Lower leg skin (tissue), 4 donors: Measurements from ENCODE around the gene WNK2. TPM values are rescaled to one million over a fixed set of nuclear protein-coding genes. Genes with fewer than 3 reads are reported as not detected.
A peak's percentile ranks its signal among the peaks of the same experiment; 100 is the strongest.

Source experiments
- DNase-seq, 2 donors: peaks; one replicate each; pipeline ENCODE4 v3.0.0-alpha.2; 2019; ENCODE audit warnings: low spot score in 2 of 2
- H3K4me3 ChIP-seq: fragments of 200-600 bp; sonication (generic); 2 replicates; pipeline ENCODE4 v1.5.1; 2017; ENCODE audit warnings: mild to moderate bottlenecking, low read depth; ENCODE audit not compliant: poor library complexity, severe bottlenecking
- POLR2A ChIP-seq, 2 donors: fragments of 450-650 bp; IDR thresholded peaks; one replicate each; pipeline ENCODE4 v1.6.1; 2016 to 2017; ENCODE audit warnings: antibody characterized with exemption in 2 of 2, mild to moderate bottlenecking in 1 of 2, moderate library complexity in 1 of 2
- WGBS, 2 donors: methylation state at CpG; one replicate each; pipeline ENCODE4 v1.1.5; 2018; 5-methylcytosine and 5-hydroxymethylcytosine counted together
- intact Hi-C: fragments of 100-400 bp; cut with DNase I; formaldehyde crosslinking; loops from one replicate; pipeline ENCODE4 v1.15.0; 2023; ENCODE audit warnings: low total_unique reads
- total RNA-seq, 4 donors: library from RNA; depleted of rRNA; stranded (reverse); fragments of >200 nt; gene quantifications; one replicate each; pipeline ENCODE4 v1.1.0, GENCODE V29; 2016
- TF ChIP-seq, protein P1 (sequence below), 3 donors: fragments of 450-650 bp; IDR thresholded peaks; one replicate each; pipeline ENCODE4 v1.5.1; 2016; ENCODE audit warnings: antibody characterized with exemption in 3 of 3, mild to moderate bottlenecking in 3 of 3, moderate library complexity in 2 of 3

Gene WNK2
- total RNA-seq, 4 donors from 2014 or later, result 35.3 to 53.6 (median 42.6) TPM

- WGBS, 2 donors, result 37 to 54% methylated on average over 10 to 12 of the region's 12 CpGs
These were observed 111.1 kb downstream of the WNK2 start for GRCh38 chr9:93295031-93295430.

DNA sequence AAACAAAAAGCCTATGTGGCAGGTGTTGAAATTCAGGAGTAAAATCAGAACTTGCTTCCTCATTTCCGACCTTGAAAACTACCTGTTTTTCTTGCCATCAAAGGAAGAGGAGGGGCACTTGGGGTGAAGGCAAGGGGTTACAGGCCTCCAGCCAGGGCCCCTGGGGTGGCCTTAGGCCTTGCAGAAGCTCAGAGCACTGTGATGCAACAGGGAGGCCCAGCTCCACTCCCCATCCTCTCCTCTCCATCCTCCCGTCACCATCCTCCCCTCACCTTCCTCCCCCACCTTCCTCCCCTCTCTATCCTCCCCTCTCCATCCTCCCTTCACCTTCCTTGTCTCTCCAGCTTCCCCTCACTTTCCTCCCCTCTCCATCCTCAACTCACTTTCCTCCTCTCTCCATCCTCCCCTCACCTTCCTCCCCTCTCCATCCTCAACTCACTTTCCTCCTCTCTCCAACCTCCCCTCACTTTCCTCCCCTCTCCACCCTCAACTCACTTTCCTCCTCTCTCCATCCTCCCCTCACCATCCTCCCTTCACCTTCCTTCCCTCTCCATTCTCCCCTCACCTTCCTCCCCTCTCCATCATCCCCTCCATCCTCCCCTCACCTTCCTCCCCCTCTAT, 111.6 kb downstream of the WNK2 start:
- TF ChIP-seq POLR2A (IDR thresholded peaks at IDR 0.05), result no peak
- TF ChIP-seq, protein P1, sequence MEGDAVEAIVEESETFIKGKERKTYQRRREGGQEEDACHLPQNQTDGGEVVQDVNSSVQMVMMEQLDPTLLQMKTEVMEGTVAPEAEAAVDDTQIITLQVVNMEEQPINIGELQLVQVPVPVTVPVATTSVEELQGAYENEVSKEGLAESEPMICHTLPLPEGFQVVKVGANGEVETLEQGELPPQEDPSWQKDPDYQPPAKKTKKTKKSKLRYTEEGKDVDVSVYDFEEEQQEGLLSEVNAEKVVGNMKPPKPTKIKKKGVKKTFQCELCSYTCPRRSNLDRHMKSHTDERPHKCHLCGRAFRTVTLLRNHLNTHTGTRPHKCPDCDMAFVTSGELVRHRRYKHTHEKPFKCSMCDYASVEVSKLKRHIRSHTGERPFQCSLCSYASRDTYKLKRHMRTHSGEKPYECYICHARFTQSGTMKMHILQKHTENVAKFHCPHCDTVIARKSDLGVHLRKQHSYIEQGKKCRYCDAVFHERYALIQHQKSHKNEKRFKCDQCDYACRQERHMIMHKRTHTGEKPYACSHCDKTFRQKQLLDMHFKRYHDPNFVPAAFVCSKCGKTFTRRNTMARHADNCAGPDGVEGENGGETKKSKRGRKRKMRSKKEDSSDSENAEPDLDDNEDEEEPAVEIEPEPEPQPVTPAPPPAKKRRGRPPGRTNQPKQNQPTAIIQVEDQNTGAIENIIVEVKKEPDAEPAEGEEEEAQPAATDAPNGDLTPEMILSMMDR (IDR thresholded peaks at IDR 0.05), result no peak
- DNase-seq, result no peak
- intact Hi-C loops, result no loop called here
- no peak overlapping the region for H3K4me3 ChIP-seq
- 52 to 53% methylated on average over 2 of the region's 2 CpGs for WGBS, 2 donors

More at GRCh38 chr9:93295031-93295430, 111.1 kb downstream of the WNK2 start:
- TF ChIP-seq, protein P1 (IDR thresholded peaks at IDR 0.05), result no peak
- peak in 1 of 2 donors; percentile 84 for DNase-seq
- H3K4me3 ChIP-seq, result no peak overlapping the region
- intact Hi-C loops, result no loop called here

DNA sequence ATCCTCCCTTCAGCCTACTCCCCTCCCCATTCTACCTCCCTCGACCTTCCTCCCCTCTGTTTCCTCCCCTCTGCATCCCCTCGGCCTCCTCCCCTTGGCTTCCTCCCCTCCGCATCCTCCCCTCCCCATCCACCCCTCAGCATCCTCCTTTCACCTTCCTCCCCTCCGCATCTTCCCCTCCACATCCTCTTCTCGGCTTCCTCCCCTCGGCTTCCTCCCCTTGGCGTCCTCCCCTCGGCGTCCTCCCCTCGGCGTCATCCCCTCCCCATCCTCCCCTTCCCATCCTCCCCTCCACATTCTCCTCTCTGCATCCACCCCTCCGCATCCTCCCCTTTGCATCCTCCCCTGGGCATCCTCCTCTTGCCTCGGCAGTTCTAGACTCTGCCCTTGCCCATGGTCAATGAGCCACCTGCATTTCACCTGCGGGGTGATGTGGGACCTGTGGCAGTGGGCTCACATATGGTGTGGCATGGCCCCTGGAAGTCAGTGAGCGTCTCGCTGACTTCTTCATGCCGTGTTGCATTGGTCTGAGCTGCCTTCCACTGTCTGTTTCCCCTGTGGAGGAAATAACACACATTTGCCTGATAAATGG, 113.0 kb downstream of the WNK2 start:
- no peak overlapping the region for H3K4me3 ChIP-seq
- intact Hi-C loops, result no loop called here
- WGBS, 2 donors, result 67 to 72% methylated on average over 17 of the region's 17 CpGs
- no peak for TF ChIP-seq POLR2A (IDR thresholded peaks at IDR 0.05)
- TF ChIP-seq, protein P1 (IDR thresholded peaks at IDR 0.05), result no peak
- DNase-seq, result no peak

DNA sequence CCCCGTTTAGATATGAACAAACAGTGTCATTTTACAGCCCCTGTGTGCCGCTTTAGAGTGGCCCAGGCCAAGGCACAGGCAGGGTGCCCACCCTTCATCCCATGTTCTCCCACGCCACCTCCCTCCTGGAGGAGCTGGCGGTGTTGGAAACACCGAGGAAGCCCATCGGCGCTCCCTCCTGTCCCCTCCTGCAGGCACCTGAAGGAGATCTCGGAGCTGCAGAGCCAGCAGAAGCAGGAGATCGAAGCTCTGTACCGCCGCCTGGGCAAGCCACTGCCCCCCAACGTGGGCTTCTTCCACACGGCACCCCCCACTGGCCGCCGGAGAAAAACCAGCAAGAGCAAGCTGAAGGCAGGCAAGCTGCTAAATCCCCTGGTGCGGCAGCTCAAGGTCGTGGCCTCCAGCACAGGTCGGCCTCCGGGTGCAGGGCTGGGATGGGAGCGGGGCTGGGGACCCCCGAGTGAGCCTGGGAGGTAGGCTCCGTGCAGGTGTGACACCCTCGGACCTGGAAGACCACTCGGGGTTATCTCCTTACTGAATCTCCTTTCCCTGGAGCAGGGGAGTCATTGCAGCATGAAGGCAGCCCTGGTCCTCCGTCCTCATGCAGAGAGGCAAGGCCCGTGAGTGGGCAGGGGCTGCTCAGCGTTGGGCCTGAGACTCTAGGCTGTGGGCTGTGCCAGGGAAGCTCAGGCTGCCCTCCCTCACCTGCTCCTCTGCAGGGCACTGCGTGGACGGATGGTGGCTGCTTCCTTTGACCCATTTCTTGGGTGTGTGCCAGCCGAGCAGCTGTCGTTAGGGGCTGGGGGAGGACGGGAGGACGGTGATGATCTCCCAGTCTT, 113.9 kb downstream of the WNK2 start:
- intact Hi-C loops, result no loop called here
- TF ChIP-seq POLR2A (IDR thresholded peaks at IDR 0.05), result no peak
- TF ChIP-seq, protein P1 (IDR thresholded peaks at IDR 0.05), result no peak
- no peak overlapping the region for H3K4me3 ChIP-seq
- DNase-seq, result peak in 1 of 2 donors; percentile 80
- WGBS, 2 donors, result 75 to 80% methylated on average over 21 to 33 of the region's 33 CpGs

GRCh38 chr9:93298498-93299417, 114.8 kb downstream of the WNK2 start:
- TF ChIP-seq POLR2A (IDR thresholded peaks at IDR 0.05), result no peak
- TF ChIP-seq, protein P1 (IDR thresholded peaks at IDR 0.05), result no peak
- peak in 1 of 2 donors; percentile 80 for DNase-seq
- intact Hi-C loops, result no loop called here
- no peak overlapping the region for H3K4me3 ChIP-seq
- 82 to 83% methylated on average over 17 to 26 of the region's 26 CpGs for WGBS, 2 donors
